HG02623 (cell line): Measurements from ENCODE around the gene AKR1B15.
"Not testable (repeated sequence)": the region's sequence is repeated elsewhere in the genome, so short reads cannot be mapped to it uniquely, and the experiment has no call there.

Experiments
- ATAC-seq: cut with Tn5 transposase; IDR thresholded peaks from one replicate; pipeline ENCODE4 v1.9.1; 2021; ENCODE audit warnings: moderate library complexity; ENCODE audit not compliant: unreplicated experiment

AKR1B15 gene

DNA sequence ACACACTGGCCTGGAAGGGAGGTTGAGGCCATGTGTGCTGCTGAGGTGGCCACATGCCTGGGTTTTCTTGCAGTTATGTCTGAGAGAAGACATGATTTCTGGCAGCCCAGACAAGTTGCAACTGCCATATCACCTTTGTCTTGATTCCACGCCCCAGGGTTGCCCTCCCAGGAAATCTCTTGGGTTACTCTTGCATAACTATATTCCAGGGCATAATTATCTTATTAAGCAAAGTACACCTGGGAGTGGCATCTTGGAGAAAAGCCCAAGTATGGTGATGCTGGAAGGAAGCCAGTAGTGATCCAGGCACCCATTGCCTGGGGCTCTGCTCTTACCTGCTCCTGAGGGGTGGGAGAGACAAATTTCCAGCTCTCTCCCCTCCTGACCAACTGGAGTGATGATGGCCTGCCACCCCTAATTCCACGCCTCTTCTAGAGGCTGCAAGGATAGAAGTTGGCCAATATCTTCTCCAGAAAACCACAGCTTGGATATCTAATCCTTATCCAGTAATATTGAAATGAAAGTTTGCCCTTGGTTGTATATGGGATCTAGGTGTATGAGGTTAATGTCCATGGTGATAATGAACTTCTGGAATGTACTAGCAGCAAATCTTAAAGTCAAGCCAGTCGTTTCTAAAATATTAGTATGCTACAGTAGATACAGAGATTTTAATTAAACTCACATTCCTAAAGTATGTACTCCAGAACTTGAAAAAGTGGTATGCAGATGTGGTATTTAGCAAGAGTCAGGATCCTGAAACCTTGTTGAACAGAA lies 16.5 kb upstream of the AKR1B15 start:
- ATAC-seq = no peak

GRCh38 chr7:134532954-134533218 lies 16.0 kb upstream of the AKR1B15 start:
- ATAC-seq = no peak

- ATAC-seq = no peak
These were observed 15.6 kb upstream of the AKR1B15 start for GRCh38 chr7:134533288-134533771.

DNA sequence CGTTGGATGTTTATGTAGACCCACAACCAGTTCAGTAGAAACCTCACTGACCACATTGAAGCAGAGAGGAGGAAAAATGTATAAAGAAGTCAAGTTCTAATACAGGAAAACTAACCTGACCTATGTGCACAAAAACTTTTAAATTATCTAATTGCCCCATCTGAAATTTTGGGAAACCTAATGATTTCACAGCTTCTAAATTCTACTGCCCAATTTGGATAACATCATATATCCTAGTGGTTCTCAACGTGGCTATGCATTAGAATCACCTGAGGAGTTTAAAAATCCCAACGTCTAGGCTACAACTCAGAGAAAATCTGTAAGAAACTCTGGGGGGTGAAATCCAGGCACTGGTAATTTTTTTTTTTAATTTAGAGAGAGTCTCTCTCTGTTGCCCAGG lies 14.3 kb upstream of the AKR1B15 start:
- ATAC-seq = no peak

DNA sequence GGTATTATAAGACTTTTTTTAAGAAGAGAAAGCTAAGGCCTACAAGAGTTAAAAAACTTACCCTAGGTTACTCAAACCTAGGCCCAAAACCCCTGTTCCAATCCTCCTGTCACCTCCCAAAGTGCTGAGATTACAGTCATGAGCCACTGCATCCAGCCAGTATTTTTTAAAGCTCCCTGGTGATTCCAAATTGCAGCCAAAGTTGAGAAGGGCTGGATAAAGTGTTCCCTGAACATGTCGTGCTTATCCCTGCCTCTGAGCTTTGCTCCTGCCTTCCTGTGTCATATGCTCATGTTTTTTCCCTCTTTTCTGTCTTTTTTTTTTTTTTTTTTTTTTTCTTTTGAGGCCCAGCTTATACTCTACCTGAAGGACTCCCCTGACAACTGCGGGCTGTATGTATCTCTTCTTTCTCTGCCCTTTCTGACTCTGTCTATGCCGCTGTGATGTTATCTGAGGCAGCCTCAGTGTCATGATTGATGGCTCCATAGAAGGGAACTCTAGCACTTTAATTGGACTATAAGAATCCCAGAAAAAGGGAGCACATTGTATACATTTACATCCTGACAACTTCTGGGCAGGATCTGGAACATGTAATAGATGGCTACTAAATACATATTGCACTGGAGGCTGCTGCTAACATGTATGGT lies 13.5 kb upstream of the AKR1B15 start:
- no peak for ATAC-seq

DNA sequence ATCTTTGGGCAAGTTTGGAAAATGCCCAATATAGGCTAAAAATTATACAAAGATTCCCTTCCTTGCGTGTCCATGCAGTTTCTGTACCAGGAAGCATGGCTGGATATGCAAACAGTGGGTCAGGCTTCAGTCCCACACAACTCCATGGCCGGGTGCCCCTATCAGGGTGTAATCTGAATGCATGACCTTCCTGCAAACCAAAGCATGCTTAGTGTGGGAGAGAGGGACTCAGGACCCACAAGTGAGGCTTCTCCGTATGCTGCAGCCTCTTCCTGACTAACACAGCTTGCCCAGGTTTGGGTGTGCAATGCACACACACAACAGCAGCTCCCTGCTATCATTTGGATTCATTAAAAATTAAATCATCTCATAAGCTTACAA lies 13.0 kb upstream of the AKR1B15 start:
- ATAC-seq = no peak

DNA sequence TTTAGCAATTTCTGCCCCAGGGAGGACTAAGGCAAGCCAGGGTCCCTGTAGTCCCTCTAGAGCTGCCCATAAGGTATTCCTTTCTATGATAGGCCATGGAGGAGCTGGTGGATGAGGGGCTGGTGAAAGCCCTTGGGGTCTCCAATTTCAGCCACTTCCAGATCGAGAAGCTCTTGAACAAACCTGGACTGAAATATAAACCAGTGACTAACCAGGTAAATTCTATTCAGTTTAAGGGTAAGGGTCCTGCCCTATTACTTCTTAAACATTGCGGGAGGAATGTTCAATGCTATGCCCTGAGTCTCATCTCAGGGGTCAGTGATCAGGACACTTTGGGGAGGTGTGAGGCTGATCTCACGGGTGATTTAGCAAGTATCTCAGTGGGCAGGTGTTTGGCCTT lies 12.4 kb upstream of the AKR1B15 start:
- ATAC-seq = not testable (repeated sequence)

GRCh38 chr7:134537273-134537781 lies 11.6 kb upstream of the AKR1B15 start:
- ATAC-seq = not testable (repeated sequence)

GRCh38 chr7:134539380-134540004 lies 9.4 kb upstream of the AKR1B15 start:
- no peak for ATAC-seq

GRCh38 chr7:134541501-134542194 lies 7.3 kb upstream of the AKR1B15 start:
- not testable (repeated sequence) for ATAC-seq

- no peak for ATAC-seq
These were observed 6.6 kb upstream of the AKR1B15 start for GRCh38 chr7:134542195-134542771.

DNA sequence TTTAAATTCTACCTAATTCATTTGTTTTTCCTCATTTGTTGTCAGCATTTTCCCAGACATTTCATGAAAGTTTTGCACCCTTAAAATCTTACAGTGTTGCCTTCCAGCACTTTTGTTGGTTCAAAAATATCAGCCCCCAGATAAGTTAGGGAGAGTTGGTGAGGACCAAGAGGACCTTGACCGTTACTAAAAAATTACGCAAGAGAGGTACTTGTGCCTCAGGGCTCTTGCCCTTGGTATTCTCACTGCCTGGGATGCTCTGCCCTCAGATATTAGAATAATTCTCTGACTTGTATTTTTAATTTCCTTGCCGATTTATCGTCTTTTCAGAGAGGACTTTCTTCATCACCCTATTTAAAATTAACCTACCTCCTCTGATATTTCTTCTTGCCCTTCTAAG lies 3.5 kb upstream of the AKR1B15 start:
- ATAC-seq = no peak

DNA sequence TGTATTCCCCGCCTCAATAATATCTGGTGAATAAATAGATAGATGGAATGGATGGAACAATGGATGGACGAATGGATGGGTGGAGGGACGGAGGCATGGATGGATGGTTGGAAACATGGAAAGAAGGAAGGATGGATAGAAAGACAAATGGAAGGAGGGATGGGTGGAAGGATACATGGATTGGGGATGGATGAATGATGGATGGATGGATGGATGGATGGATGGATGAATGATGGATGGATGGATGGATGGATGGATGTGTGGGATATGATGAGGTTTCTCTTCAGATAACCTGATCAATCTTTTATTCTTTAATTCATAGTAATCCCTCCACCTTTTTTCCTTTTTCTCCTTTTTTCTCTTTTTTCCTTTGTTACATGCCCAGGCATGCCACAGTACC lies 3.0 kb upstream of the AKR1B15 start:
- no peak for ATAC-seq

DNA sequence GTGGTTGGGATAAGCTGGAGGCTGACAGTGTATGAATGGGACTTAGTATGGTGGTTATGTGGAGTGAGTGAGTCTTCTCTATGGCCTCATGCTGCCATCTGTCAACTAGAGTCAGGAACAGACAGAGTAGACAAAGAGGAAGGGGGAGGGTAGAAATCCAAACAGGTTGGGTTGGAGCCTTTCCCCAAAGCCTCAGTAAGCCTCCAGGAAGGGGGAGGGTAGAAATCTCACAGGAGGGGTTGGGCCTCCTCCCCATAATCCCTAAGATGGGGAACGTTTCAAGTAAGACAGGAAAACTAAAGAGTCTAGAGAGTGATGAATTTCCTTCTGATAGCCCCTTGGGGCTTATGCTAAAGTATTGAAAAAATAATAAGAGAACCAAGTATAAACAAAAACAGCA lies 2.0 kb upstream of the AKR1B15 start:
- ATAC-seq = no peak

DNA sequence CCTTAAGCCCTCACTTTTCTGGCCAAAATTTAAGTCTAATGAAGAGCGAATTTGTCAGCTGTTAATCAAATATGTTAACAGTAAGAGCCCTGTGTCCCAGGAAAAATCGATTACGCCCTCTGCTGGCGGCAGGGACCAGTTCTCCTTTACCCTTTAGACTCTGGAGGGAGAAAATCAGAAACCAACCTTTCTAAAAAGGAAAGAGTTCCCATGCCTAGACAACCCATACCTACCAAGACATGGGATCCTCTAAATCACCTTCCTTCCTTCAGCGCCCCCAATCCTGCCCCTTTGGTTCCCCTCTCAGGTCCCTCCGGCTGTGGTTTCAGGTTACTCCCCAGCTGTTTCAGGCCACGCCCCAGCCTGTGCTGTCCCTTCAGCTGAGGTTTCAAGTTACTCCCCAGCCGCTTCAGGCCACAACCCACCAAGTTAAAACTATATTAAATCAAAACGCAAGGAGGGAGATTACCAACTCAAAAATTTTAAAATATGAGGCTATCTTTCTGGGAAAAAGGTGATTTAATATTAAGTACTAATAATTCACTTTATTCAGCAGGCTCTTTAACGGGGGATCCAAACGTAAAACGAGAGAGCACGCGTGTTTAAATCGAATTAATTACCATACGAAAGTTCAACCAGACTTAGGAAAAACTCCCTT lies 1.4 kb upstream of the AKR1B15 start:
- peak; percentile 57 for ATAC-seq

GRCh38 chr7:134549366-134549765 lies 456 bp downstream of the AKR1B15 start:
- ATAC-seq = no peak

DNA sequence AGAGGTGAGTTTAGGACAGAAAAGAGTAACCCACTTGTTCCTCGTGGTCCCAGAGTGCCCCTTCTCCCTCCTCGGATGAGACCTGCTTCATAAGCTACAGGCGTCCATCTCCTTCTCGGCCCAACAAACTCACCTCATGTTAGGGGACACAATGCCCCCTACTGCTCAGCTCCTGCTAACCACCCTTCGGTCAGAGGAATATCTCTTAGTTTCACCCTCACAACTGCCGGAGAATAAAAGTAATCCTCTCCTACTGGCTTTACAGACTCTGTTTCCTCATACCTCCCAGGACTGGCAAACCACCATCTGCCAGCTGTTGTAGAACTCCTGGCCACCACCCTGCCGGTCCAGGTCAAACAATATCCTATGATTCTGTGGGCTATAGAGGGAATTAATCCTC lies 3.2 kb downstream of the AKR1B15 start:
- no peak for ATAC-seq

DNA sequence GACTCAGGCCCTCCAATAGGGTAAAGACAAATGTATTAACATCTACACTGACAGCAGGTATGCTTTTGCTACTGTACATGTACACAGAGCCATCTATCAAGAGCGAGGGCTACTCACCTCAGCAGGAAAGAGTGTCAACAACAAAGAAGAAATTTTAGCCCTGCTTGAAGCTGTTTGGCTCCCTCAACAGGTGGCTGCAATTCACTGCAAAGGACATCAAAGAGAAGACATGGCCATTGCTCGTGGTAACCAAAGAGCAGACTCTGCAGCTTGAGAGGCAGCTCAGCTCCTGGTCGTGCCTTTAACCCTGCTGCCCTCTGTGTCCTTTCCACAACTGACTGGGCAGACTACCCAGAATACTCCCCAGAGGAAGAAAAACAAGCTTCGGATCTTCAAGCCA lies 5.1 kb downstream of the AKR1B15 start:
- ATAC-seq = no peak

GRCh38 chr7:134554417-134554966 lies 5.6 kb downstream of the AKR1B15 start:
- no peak for ATAC-seq

GRCh38 chr7:134557391-134557790 lies 8.5 kb downstream of the AKR1B15 start:
- ATAC-seq = no peak
